Endothelial cell of umbilical vein (primary cell): ENCODE data around the gene NFIL3. TPM values are rescaled to one million over a fixed set of nuclear protein-coding genes. Genes with fewer than 3 reads are reported as not detected.

Source experiments
- BruUV-seq: library from RNA; stranded (reverse); fragments of 400-500 nt; replicated peaks from 2 replicates; lab custom pipeline; 2021; lab: Mats Ljungman, UMichigan
- CTCF ChIA-PET: fragments of 300-600, 350-600 bp; sonication (Branson Sonifier 250); formaldehyde crosslinking; loops from one replicate; lab custom pipeline; 2021; ENCODE audit warnings: antibody characterized with exemption, inconsistent platforms; lab: Charles Lee
- POLR2A ChIA-PET: fragments of 300-600, 350-600 bp; sonication (Branson Sonifier 250); formaldehyde crosslinking; loops from one replicate; lab custom pipeline; 2021; ENCODE audit warnings: antibody characterized with exemption, inconsistent platforms; lab: Charles Lee
- DNase-seq: peaks from one replicate; pipeline ENCODE4 v3.0.0-alpha.2; 2011; ENCODE audit warnings: low read depth, low spot score
- FAIRE-seq: peaks from 2 replicates; lab custom pipeline; 2011; peaks lifted over from hg19 to GRCh38; lab: Jason Lieb, UNC
- H2AFZ ChIP-seq: 2 replicates; pipeline ENCODE4 v1.6.0; 2012; ENCODE audit warnings: low read depth, low read length, control low read depth, inconsistent platforms
- H3K27ac ChIP-seq: 2 replicates; pipeline ENCODE4 v1.5.1; 2011; ENCODE audit warnings: low read depth, mild to moderate bottlenecking, control low read depth, low read length, moderate library complexity; ENCODE audit not compliant: insufficient read depth
- H3K27me3 ChIP-seq, 2 experiments: 2 replicates each; pipeline versions ENCODE4 v1.6.0 to v1.6.1; 2011; ENCODE audit warnings: low read length in 2 of 2, mixed read lengths in 1 of 2; ENCODE audit not compliant: control insufficient read depth in 2 of 2, insufficient read depth in 2 of 2
- H3K36me3 ChIP-seq, 2 experiments: 2 replicates in 1 of 2; 3 replicates in 1 of 2; pipeline ENCODE4 v1.5.1; 2011; ENCODE audit warnings: low read length in 2 of 2, mild to moderate bottlenecking in 1 of 2, moderate library complexity in 1 of 2; ENCODE audit not compliant: control insufficient read depth in 2 of 2, insufficient read depth in 2 of 2; ENCODE audit errors: extremely low read depth in 1 of 2
- H3K4me1 ChIP-seq: 3 replicates; pipeline ENCODE4 v1.5.1; 2011; ENCODE audit warnings: mild to moderate bottlenecking, low read length; ENCODE audit not compliant: control insufficient read depth, insufficient read depth; ENCODE audit errors: extremely low read depth
- H3K4me2 ChIP-seq: 2 replicates; pipeline ENCODE4 v1.6.1; 2011; ENCODE audit warnings: low read length, control low read depth, mixed read lengths; ENCODE audit not compliant: insufficient read depth
- H3K4me3 ChIP-seq, 3 experiments: fragments of 200-600 bp in 1 of 3; sonication (generic), shearing (Covaris generic) in 1 of 3; replicated peaks in 1 of 3; 2 replicates each; pipeline ENCODE4 v1.5.1; 2011 to 2016; ENCODE audit warnings: control low read depth in 3 of 3, low read length in 3 of 3, mild to moderate bottlenecking in 2 of 3, inconsistent platforms in 1 of 3, low read depth in 1 of 3, moderate library complexity in 1 of 3; ENCODE audit not compliant: insufficient read depth in 1 of 3
- H3K79me2 ChIP-seq: 2 replicates; pipeline ENCODE4 v1.6.0; 2012; ENCODE audit warnings: low read length, inconsistent platforms; ENCODE audit not compliant: control insufficient read depth, insufficient read depth
- H3K9ac ChIP-seq: replicated peaks from 2 replicates; pipeline ENCODE3; 2011; ENCODE audit warnings: low read length, control low read depth; ENCODE audit not compliant: insufficient read depth; ENCODE audit errors: extremely low read depth
- H3K9me1 ChIP-seq: replicated peaks from 3 replicates; pipeline ENCODE4 v1.6.0; 2011; ENCODE audit warnings: mild to moderate bottlenecking, low read length; ENCODE audit not compliant: control insufficient read depth, insufficient read depth; ENCODE audit errors: extremely low read depth
- H3K9me3 ChIP-seq: replicated peaks from 2 replicates; pipeline ENCODE4 v1.5.1; 2012; ENCODE audit warnings: low read length, inconsistent platforms; ENCODE audit not compliant: control insufficient read depth, insufficient read depth
- H4K20me1 ChIP-seq: replicated peaks from 2 replicates; pipeline ENCODE3; 2011; ENCODE audit warnings: mild to moderate bottlenecking, low read length; ENCODE audit not compliant: control insufficient read depth, insufficient read depth; ENCODE audit errors: extremely low read depth
- EZH2 ChIP-seq: IDR thresholded peaks from 2 replicates; pipeline ENCODE4 v1.6.1; 2012; ENCODE audit warnings: borderline replicate concordance, low read depth, mild to moderate bottlenecking, moderate library complexity, low read length, inconsistent platforms; ENCODE audit not compliant: severe bottlenecking
- FOS ChIP-seq: IDR thresholded peaks from 2 replicates; pipeline ENCODE4 v1.6.1; 2011; ENCODE audit warnings: mild to moderate bottlenecking, low read length, moderate library complexity, borderline replicate concordance; ENCODE audit not compliant: insufficient read depth
- GATA2 ChIP-seq: IDR thresholded peaks from 2 replicates; pipeline ENCODE4 v1.7.0; 2011; ENCODE audit warnings: low read depth, mild to moderate bottlenecking, moderate library complexity, mixed read lengths, low read length; ENCODE audit not compliant: insufficient read length, insufficient read depth
- JUN ChIP-seq: IDR thresholded peaks from 2 replicates; pipeline ENCODE4 v1.6.1; 2011; ENCODE audit warnings: borderline replicate concordance, low read depth; ENCODE audit not compliant: insufficient read length, insufficient read depth
- MYC ChIP-seq: IDR thresholded peaks from one replicate; pipeline ENCODE4 v1.6.1; 2011; ENCODE audit warnings: mild to moderate bottlenecking, low read depth, low read length
- POLR2AphosphoS5 ChIP-seq: IDR thresholded peaks from 2 replicates; pipeline ENCODE4 v1.6.1; 2012; ENCODE audit warnings: low read depth, mild to moderate bottlenecking, control low read depth, low read length, moderate library complexity; ENCODE audit not compliant: insufficient read depth
- dilution Hi-C: fragments of 300-500 bp; cut with MboI; formaldehyde crosslinking; loops from one replicate; pipeline ENCODE4 v1.15.0; 2019; ENCODE audit warnings: low sequenced_read_pairs; ENCODE audit not compliant: extremely low pct_ligation_motif_present
- intact Hi-C: fragments of 100-400 bp; cut with micrococcal nuclease; formaldehyde crosslinking; loops from one replicate; pipeline ENCODE4 v1.10.0; 2022
- polyA plus RNA-seq, 4 experiments: library from polyadenylated mRNA; depleted of rRNA in 3 of 4; stranded (reverse) in 3 of 4; unstranded in 1 of 4; fragments of >200 nt; gene quantifications; 2 replicates each; pipeline versions ENCODE4 v1.2.1 to v1.2.3, GENCODE V29; 2011 to 2012; ENCODE audit warnings: missing spikeins in 1 of 4
- total RNA-seq: library from RNA; stranded (reverse); gene quantifications from 2 replicates; pipeline ENCODE4 v1.2.3, GENCODE V29; 2021
- TF ChIP-seq, protein P1 (sequence below), 2 donors: IDR thresholded peaks; 1 replicate in 1 of 2; 2 replicates in 1 of 2; pipeline ENCODE4 v1.5.1; 2011; ENCODE audit warnings: low read length in 2 of 2, mild to moderate bottlenecking in 2 of 2, moderate library complexity in 2 of 2, control low read depth in 1 of 2, inconsistent platforms in 1 of 2, low read depth in 1 of 2; ENCODE audit not compliant: insufficient read depth in 1 of 2; ENCODE audit errors: extremely low read depth in 1 of 2
- TF ChIP-seq, protein P2 (sequence below): IDR thresholded peaks from 2 replicates; pipeline ENCODE4 v1.6.1; 2011; ENCODE audit not compliant: insufficient read depth, insufficient read length

Gene NFIL3
- total and polyA plus RNA-seq, 2 donors (not counting 3 experiments of a cell fraction or from before 2014, with no cell fraction given) = 2.9 to 10.5 TPM

DNA sequence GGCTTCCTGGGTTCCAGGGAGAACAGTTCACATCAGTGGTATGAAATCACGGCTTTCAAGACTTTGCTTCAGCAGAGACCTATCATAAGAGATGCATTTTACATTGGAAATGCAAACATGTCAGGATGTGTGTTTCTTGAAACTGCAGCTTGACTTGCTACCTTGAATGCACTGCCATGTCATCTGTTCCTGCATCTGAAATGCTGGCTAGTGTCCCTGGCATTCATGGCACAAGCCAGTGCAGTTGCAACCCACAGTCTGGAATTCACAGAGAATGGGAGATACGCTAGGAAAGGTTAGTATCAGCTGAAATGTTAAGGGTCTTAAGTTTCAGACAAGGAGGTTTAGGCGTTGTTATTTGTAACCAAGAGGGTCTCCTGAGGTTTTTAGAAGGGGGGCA, 24.7 kb downstream of the NFIL3 start:
- Histone ChIP-seq H3K9ac (no peak overlapping the region), H3K9me1 (no peaks in the 10 kb centered on the region), H2AFZ (no peak overlapping the region), H3K4me1 (peaks cover 12% of the 10 kb centered on the region), H3K9me3 (no peaks in the 10 kb centered on the region), H3K36me3 (no peaks in the 10 kb centered on the region), H4K20me1 (no peaks in the 10 kb centered on the region), H3K27ac (no peak overlapping the region), H3K79me2 (no peaks in the 10 kb centered on the region), H3K4me2 (no peak overlapping the region), H3K4me3 (no peak overlapping the region), H3K27me3 (peaks cover 0 to 3% of the 10 kb centered on the region in 2 experiments)
- no peak for FAIRE-seq
- TF ChIP-seq, protein P1, sequence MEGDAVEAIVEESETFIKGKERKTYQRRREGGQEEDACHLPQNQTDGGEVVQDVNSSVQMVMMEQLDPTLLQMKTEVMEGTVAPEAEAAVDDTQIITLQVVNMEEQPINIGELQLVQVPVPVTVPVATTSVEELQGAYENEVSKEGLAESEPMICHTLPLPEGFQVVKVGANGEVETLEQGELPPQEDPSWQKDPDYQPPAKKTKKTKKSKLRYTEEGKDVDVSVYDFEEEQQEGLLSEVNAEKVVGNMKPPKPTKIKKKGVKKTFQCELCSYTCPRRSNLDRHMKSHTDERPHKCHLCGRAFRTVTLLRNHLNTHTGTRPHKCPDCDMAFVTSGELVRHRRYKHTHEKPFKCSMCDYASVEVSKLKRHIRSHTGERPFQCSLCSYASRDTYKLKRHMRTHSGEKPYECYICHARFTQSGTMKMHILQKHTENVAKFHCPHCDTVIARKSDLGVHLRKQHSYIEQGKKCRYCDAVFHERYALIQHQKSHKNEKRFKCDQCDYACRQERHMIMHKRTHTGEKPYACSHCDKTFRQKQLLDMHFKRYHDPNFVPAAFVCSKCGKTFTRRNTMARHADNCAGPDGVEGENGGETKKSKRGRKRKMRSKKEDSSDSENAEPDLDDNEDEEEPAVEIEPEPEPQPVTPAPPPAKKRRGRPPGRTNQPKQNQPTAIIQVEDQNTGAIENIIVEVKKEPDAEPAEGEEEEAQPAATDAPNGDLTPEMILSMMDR (IDR thresholded peaks at IDR 0.05; ENCODE audit: extremely low read depth in 1 of 2, insufficient read depth in 1 of 2, low read depth in 1 of 2, low read length in 2 of 2) = no peak
- TF ChIP-seq, protein P2, sequence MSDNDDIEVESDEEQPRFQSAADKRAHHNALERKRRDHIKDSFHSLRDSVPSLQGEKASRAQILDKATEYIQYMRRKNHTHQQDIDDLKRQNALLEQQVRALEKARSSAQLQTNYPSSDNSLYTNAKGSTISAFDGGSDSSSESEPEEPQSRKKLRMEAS = no peak
- TF ChIP-seq MYC (no peak), GATA2 (no peak), JUN (no peak), FOS (no peak), POLR2AphosphoS5 (no peak), EZH2 (no peak)
- no peak for DNase-seq
- POLR2A ChIA-PET = no interaction called here
- intact Hi-C loops (no loop called here), dilution Hi-C loops (no loop called here)
- no TSS peak for BruUV-seq
- CTCF ChIA-PET = interaction anchor here (0.6 to 1.6 kb wide), 2 partner anchors 18 to 361 kb away, joined by 3 read pairs; no protein-coding TSS in a partner anchor
